Femur (tissue), 1 donor: ENCODE data around the gene OVCH1.
"Not testable (repeated sequence)": the region's sequence is repeated elsewhere in the genome, so short reads cannot be mapped to it uniquely, and the experiment has no call there.

Experiments used
- DNase-seq: peaks from one replicate; pipeline ENCODE4 v3.0.0-alpha.2; 2017

Gene OVCH1

DNA sequence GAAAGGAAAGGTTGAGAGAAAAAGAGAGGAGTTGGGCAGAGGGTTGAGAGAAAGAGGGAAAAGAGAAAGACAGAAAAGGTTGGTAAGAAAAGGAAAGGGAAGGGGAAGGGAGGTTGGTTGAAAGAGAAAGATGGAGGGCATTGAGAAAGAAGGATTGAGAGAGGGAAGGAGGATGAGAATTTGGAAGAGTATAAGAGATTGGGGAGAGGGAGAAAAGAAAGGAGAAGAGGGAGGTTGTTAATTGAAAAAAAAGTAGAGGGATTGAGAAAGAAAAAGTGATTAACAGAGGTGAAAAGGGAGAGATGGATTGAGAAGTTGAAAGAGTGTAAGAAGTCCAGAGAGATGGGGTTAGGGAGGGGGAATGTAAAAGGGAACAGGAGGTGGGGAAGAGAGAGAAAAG is 95.0 kb downstream of the OVCH1 start:
- no peak for DNase-seq

DNA sequence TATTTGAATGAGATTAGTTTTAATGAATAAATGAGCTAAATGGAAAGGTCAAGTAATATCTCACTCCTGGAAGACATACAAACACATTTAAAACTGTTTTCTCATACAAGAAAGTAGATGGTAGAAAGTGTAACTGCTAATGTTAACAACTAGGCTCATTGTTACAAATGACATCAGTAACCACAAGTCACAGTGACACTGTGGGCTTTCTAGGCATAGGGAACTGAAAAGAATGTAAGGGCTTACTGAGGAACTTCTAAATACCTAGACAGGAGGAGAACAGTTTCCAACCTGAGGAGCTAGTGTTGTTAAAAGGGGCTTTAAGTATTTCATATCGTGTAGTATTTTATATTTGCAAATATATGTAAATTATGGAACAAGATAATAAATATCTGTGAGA is 99.0 kb downstream of the OVCH1 start:
- no peak for DNase-seq

DNA sequence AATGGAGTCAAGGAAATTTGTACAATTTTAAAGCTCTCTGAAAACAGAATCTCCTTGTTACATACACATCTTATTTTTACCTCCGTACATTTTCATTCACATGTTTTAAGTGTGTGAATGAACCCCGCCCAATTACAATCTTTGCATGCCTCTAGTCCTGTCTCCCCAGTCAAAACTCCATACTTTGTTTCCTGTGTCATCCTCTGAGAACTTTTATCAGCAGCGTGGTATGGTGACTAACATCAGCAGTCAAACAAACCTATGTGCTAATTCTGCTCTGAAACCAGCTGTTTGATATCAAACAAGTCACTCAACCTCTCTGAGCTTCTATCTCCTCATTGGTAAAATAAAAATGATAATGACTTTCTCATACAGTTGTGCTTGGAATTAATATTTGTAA is 100.7 kb downstream of the OVCH1 start:
- DNase-seq, result no peak

DNA sequence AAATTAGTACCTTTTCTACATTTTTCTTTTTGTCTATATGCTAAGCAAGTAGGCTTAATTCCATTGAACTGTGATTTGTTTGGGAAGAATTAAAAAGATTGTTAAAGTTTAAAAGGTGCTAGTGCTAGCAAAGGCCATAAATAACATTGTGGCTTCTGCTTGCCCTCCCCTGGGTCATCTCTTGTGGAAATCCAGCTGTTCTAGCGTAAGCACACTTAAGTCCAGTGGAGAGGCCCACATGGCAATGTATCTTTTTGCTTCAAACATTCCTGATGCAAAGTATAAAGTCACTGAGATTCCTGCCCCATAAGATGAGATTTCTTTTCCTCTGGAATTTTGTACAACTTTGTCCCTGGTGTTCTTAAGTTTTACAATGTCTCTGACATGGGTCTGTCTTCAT is 102.1 kb downstream of the OVCH1 start:
- no peak for DNase-seq

DNA sequence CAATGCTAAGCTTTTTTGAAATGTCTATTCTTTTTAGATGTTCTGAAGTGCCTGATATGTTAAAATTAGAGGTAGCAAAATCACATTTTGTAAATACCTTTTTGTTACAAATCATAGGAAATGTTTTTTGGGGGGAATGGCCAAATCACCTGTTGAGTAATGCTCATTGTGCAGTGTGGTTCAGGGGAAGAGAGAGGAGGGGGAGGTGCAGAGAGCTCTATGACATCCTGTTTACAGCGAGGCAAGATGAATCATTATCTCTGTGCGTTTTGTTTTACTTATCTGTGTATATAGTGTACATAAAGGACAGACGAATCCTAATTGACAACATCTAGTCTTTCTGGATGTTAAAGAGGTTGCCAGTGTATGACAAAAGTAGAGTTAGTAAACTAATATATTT is 107.1 kb downstream of the OVCH1 start:
- not testable (repeated sequence) for DNase-seq

DNA sequence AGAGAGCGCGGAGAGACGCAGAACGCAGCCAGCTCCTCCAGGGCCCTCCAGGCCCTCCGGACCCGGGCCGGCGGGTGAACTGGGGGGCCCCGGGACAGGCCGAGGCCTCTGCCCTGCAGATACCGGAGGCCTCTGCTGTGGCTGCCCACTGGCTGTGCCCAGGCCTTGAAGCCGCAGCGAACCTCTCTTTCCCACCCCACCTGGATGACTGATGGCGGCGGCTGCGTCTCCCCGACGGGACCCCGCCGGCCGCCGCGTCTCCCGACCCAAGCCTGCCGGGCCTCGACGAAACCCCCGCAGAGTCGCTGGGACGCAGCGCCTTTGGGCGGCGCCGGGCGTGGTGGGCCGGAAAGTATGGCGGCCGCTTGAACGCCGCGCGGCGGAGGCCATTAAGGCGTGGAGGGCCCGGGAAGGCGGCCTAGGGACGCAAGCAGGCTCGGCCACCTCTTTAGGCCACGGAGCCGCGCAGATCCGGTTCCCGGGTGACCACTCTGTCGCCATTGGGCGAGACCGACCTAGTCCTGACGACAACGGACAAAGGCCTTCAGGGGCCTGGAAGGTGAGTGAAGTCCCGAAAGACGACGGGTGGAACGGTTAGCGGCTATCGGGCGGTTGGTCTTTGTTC is 108.1 kb downstream of the OVCH1 start:
- no peak for DNase-seq

DNA sequence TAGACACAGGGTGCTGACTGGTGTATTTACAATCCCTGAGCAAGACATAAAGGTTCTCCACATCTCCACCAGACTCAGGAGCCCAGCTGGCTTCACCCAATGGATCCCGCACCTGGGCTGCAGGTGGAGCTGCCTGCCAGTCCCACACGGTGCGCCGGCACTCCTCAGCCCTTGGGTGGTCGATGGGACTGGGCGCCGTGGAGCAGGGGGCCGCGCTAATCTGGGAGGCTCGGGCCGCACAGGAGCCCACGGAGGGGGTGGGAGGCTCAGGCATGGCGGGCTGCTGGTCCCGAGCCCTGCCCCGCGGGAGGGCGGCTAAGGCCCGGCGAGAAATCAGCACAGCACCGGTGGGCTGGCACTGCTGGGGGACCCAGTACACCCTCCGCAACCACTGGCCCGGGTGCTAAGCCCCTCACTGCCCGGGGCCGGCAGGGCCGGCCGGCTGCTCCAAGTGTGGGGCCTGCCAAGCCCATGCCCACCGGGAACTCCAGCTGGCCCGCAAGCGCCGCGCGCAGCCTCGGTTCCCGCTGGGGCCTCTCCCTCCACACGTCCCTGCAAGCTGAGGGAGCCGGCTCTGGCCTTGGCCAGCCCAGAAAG is 111.3 kb downstream of the OVCH1 start:
- not testable (repeated sequence) for DNase-seq

DNA sequence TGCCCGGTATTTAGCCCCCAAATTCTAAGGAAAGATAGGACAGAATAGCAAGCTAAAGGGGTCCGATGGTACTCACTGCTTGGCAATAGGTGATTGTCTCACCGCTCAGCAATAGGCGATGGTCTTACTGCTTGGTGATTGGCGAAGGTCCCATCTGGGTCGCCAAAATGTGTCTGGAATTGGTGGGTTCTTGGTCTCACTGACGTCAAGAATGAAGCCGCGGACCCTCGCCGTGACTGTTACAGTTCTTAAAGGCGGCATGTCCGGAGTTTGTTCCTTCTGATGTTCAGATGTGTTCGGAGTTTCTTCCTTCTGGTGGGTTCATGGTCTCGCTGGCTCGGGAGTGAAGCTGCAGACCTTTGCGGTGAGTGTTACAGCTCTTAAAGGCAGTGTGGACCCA is 112.3 kb downstream of the OVCH1 start:
- DNase-seq, result not testable (repeated sequence)

DNA sequence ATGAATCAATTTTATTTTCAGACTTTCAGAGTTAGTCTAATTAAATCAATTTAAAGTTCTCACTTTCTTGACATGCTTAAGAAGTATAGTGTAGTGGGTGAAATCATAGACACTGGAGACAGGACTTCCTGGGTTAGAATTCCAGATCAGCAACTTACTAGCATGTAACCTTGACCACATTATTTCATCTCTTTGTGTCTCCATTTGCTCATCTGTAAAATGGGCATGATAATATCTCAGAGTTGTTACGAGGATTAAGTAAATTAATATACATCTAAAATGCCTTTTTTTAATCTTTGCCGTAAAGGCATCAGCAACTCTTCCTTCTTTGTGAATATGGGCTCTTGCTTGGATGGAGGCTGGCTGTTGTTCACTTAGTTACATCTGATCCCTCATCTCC is 115.2 kb downstream of the OVCH1 start:
- no peak for DNase-seq

DNA sequence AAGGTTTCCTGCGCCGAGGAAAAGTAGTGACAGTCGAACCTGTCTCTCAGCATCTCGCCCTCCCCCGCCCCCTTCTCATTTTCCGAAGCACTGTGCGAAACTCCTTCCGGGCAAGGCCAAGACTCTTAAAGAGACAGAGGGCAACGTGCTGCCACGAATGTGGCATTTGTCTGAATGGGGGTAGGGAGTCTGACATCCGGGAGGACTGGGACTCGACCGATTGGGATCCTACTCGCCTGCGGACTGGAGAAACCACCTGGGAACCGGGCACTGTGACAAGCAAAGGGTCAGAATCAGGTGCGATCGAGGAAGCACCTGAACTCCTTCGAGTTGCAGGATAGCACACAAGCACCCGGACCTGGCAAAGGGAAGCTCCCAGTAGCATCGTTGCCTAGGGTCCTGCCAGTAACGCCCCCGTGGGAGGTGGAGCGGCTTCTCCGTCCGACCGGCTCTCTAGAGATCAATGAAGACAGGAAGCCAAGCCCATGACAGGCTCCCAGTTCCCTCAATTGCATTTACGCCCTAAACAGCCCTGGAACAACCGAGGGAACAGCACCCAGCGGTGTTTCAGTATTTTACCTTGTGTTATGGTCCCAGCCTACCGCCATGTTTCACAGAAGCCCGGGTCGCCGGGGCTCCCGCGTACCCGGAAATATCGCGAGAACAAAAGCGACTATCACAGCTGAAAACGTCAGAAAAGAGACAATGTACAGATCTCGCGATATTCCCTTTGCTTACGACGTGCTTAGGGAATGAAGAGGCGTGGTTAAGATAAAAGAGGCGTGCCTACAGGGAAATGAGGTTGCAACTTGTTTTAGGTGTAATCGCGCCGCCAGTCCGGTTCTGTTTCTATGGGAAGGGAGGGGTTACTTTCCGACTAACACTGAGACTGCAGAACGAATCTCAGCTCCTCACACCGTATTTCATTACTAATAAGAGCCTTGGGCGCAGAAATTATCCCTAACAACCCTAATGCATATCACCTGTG is 116.7 kb downstream of the OVCH1 start, which contains the start of gene ERGIC2:
Gene ERGIC2 (minus strand): TSS at position 637 of the 988 bp plus-strand sequence. CDS start 9,539 bp downstream, outside the sequence.
- peak; percentile 96 for DNase-seq
